ENCODE results near the gene CAT. TPM values are rescaled to one million over a fixed set of nuclear protein-coding genes. Genes with fewer than 3 reads are reported as not detected.

CAT gene
- total and polyA plus RNA-seq, 12 donors, result 42.0 to 134 (median 79.6) TPM

DNA sequence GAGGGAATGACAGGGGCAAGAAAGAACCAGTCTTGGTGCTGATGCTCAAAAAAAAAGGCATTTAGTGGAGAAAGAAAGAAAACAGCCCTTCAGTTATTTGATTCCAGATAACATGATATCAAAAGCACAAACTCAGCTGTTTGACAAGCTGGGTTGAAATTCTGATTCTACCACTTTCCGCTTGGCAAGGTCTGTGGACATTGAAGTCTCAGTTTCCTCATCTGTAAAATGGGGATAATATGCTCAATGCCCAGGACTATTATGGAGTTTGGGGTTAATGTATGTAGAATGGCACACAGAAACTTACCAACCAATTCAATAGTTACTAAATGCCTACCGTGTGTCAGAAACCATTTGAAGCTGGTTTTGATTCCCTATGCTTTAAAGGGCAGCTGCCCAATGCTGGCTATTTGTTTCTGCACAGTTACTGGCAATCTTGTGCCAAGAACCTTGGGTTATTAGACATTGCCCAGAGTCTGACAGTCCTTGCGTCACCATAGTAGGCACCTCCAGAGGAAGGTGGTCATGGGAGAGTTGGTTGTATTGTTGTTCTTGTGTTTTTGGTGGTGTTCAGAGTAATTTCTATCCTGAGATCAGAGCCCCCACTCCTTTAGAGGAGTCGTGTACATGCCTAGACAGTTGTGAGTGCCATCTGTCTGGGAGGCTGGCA, 55.3 kb downstream of the CAT start:
- Histone ChIP-seq H3K9me3 (no peaks in the 10 kb centered on the region), H3K27ac (no peak overlapping the region), H3K4me3 (no peak overlapping the region), H3K4me1 (no peaks in the 10 kb centered on the region), H3K27me3 (peaks cover 0 to 23% (median 7%) of the 10 kb centered on the region in 7 donors), H3K36me3 (no peaks in the 10 kb centered on the region)
- DNase-seq (no peak), ATAC-seq (no peak)
- TF ChIP-seq, protein P1, sequence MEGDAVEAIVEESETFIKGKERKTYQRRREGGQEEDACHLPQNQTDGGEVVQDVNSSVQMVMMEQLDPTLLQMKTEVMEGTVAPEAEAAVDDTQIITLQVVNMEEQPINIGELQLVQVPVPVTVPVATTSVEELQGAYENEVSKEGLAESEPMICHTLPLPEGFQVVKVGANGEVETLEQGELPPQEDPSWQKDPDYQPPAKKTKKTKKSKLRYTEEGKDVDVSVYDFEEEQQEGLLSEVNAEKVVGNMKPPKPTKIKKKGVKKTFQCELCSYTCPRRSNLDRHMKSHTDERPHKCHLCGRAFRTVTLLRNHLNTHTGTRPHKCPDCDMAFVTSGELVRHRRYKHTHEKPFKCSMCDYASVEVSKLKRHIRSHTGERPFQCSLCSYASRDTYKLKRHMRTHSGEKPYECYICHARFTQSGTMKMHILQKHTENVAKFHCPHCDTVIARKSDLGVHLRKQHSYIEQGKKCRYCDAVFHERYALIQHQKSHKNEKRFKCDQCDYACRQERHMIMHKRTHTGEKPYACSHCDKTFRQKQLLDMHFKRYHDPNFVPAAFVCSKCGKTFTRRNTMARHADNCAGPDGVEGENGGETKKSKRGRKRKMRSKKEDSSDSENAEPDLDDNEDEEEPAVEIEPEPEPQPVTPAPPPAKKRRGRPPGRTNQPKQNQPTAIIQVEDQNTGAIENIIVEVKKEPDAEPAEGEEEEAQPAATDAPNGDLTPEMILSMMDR (IDR thresholded peaks at IDR 0.05), result no peak
- intact Hi-C loops (cut with DNase I), result loop anchor here (2.0 to 10.0 kb wide), 7 partner anchors 127 to 499 kb away; no protein-coding TSS in a partner anchor
- WGBS, 2 donors, result 80 to 87% methylated on average over 4 of the region's 4 CpGs

- intact Hi-C loops (cut with DNase I), result loop anchor here in 7 of 10 donors (10.0 kb wide), 4 partner anchors 130 to 500 kb away; no protein-coding TSS in a partner anchor
- H3K36me3 ChIP-seq, result no peaks in the 10 kb centered on the region
- TF ChIP-seq, protein P1 (IDR thresholded peaks at IDR 0.05), result no peak
- H3K27me3 ChIP-seq, result peaks cover 0 to 30% (median 9%) of the 10 kb centered on the region in 7 donors
- ATAC-seq, result no peak
- no peak for DNase-seq
- H3K27ac ChIP-seq, result no peak overlapping the region
- 83 to 89% methylated on average over 12 of the region's 12 CpGs for WGBS, 2 donors
- no peaks in the 10 kb centered on the region for H3K4me1 ChIP-seq
- no peaks in the 10 kb centered on the region for H3K9me3 ChIP-seq
- no peak overlapping the region for H3K4me3 ChIP-seq
These were observed 56.5 kb downstream of the CAT start for GRCh38 chr11:34495239-34495723.

DNA sequence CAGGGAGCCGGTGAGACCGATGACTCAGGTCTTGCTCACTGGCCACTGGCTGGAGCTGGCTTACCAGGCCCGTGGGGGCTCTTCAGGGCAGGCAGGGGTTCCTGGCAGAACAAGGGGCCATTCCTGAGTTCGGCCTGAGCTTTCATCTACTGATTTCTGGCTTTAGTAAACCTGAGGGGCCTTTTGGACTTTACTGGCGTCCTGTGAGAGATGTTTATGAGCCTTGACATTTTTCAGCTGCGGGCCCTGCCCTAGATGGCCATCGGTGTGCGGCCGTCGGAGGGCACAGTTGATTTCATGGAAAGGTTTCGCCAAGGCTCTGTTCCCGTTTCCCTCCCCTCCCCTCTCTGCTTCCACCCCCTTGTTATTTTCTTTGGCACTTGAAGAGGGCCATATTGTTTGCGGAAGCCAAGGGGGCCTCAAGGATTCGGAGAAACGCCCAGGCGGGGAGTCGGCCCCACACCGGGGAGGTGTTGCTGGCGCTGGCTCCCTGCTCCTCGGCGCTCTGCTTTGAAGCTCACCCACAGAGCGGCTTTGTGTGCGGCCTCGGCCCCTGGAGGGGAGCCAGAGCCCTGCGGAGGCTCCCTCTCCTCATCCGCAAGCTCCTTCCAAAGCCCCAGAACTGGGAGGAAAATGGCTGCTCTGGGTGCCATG, 57.1 kb downstream of the CAT start:
- H3K27me3 ChIP-seq, result peaks cover 0 to 30% (median 9%) of the 10 kb centered on the region in 7 donors
- intact Hi-C loops (cut with DNase I), result loop anchor here in 7 of 10 donors (10.0 kb wide), 4 partner anchors 131 to 501 kb away; no protein-coding TSS in a partner anchor
- H3K36me3 ChIP-seq, result no peaks in the 10 kb centered on the region
- no peaks in the 10 kb centered on the region for H3K9me3 ChIP-seq
- TF ChIP-seq, protein P1 (IDR thresholded peaks at IDR 0.05), result no peak
- no peak for ATAC-seq
- H3K27ac ChIP-seq, result no peak overlapping the region
- H3K4me3 ChIP-seq, result no peak overlapping the region
- 65 to 73% methylated on average over 26 of the region's 26 CpGs for WGBS, 2 donors
- H3K4me1 ChIP-seq, result peaks cover 0 to under 1% (median 0%) of the 10 kb centered on the region in 9 donors
- DNase-seq, result no peak

DNA sequence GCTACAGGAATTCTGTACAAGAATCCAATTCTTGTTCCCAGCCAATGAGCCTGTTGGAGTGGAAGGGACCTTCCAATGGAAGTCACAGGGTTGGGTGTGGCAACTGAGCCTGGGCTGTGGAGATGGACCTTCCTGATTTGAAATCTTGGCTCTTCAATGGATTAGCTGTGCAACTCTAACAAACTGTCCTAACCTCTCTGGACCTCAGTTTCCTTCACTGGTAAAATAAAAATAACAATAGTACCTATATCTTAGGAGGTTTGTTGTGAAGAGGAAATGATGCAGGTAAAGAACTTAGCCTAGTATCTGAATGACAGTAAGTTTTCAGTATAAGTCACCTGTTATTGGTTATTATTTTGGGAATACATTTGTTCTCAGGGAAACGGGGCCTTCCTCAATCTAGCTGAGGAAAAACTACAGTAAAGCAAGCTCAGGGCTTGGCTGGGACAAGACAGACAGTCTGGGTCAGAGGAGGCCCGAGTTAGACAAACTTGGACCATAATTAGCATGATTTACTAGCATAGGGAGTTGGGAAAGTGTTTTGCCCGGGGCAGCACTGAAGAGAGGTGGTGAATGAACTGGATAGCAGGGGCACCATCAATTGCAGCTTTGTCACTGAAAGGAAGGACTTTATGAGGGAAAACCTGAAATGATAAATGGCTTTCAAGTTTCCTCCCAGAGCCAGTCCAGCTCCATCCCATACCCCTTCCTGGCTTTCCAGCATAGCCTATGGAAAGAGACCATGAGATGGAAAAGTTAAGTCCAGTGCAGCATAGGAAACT, 61.2 kb downstream of the CAT start:
- TF ChIP-seq, protein P1 (IDR thresholded peaks at IDR 0.05), result no peak
- ATAC-seq, result no peak
- DNase-seq, result no peak
- WGBS, 2 donors, result 79% methylated on average over 3 of the region's 3 CpGs
- Histone ChIP-seq H3K27me3 (peaks cover 0 to 32% (median 7%) of the 10 kb centered on the region in 7 donors), H3K4me3 (no peak overlapping the region), H3K27ac (no peak overlapping the region), H3K36me3 (no peaks in the 10 kb centered on the region), H3K9me3 (no peaks in the 10 kb centered on the region), H3K4me1 (peaks cover 0 to 17% (median 0%) of the 10 kb centered on the region in 9 donors)
- intact Hi-C loops (cut with DNase I), result loop anchor here in 7 of 10 donors (10.0 kb wide), 4 partner anchors 135 to 505 kb away; no protein-coding TSS in a partner anchor

All from heart right ventricle (tissue), 16 donors.